COLO668 (cell line): ENCODE measurements around the gene FAM72D.
"Not testable (repeated sequence)": the region's sequence is repeated elsewhere in the genome, so short reads cannot be mapped to it uniquely, and the experiment has no call there.

Experiments
- DNase-seq: peaks from one replicate; lab custom pipeline; 2025; ENCODE audit not compliant: unreplicated experiment; lab: John Stamatoyannopoulos, UW

Gene FAM72D

GRCh38 chr1:145095284-145096057 lies at the start of gene FAM72D, which contains the start of gene SRGAP2B:
TSS of gene FAM72D (plus strand) at chr1:145095974. CDS start at chr1:145096848, 874 bp downstream.
TSS of gene SRGAP2B (minus strand) at chr1:145095328. CDS start at chr1:145092901, 2,427 bp downstream.
- not testable (repeated sequence) for DNase-seq

GRCh38 chr1:145047553-145047952 lies 48.2 kb upstream of the FAM72D start:
- DNase-seq: not testable (repeated sequence)

- DNase-seq: not testable (repeated sequence)
Measured at GRCh38 chr1:145048181-145048856, 47.5 kb upstream of the FAM72D start.

- not testable (repeated sequence) for DNase-seq
Measured at GRCh38 chr1:145052019-145052776, 43.6 kb upstream of the FAM72D start.

- DNase-seq: not testable (repeated sequence)
Measured at GRCh38 chr1:145053428-145053827, 42.3 kb upstream of the FAM72D start.

- not testable (repeated sequence) for DNase-seq
Measured at GRCh38 chr1:145055217-145055760, 40.5 kb upstream of the FAM72D start.

GRCh38 chr1:145058184-145058583 lies 37.6 kb upstream of the FAM72D start:
- DNase-seq: not testable (repeated sequence)

GRCh38 chr1:145063285-145063684 lies 32.5 kb upstream of the FAM72D start:
- DNase-seq: not testable (repeated sequence)

- DNase-seq: not testable (repeated sequence)
Measured at GRCh38 chr1:145063941-145064648, 31.7 kb upstream of the FAM72D start.

GRCh38 chr1:145065194-145065826 lies 30.5 kb upstream of the FAM72D start:
- DNase-seq: not testable (repeated sequence)

GRCh38 chr1:145066486-145066885 lies 29.3 kb upstream of the FAM72D start:
- not testable (repeated sequence) for DNase-seq

- DNase-seq: not testable (repeated sequence)
Measured at GRCh38 chr1:145071569-145071968, 24.2 kb upstream of the FAM72D start.

GRCh38 chr1:145074021-145074559 lies 21.7 kb upstream of the FAM72D start:
- DNase-seq: not testable (repeated sequence)

- not testable (repeated sequence) for DNase-seq
Measured at GRCh38 chr1:145076877-145077276, 18.9 kb upstream of the FAM72D start.

- DNase-seq: not testable (repeated sequence)
Measured at GRCh38 chr1:145077872-145078786, 17.6 kb upstream of the FAM72D start.

GRCh38 chr1:145078787-145079370 lies 16.9 kb upstream of the FAM72D start:
- not testable (repeated sequence) for DNase-seq

GRCh38 chr1:145079737-145080136 lies 16.0 kb upstream of the FAM72D start:
- DNase-seq: not testable (repeated sequence)

GRCh38 chr1:145080193-145080592 lies 15.6 kb upstream of the FAM72D start:
- not testable (repeated sequence) for DNase-seq
